ENCODE data around the gene RASL11A.

DNA sequence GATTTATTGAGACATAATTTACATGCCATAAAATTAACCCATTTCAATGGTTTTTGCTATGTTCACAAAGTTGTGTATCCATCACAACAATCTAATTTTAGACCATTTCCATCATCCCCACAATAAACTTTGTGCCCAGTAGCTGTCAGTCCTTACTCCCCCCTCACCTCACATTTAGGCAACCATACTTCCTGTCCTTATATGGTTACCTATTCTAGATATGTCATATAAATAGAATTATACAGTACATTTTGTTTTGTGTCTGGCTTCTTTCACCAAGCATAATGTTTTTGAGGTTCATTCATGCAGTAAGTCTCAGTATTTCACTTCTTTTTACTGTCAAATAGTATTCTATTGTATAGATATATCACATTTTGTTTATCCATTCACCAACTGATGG, 42.5 kb upstream of the RASL11A start:
- TF ChIP-seq, protein P1, sequence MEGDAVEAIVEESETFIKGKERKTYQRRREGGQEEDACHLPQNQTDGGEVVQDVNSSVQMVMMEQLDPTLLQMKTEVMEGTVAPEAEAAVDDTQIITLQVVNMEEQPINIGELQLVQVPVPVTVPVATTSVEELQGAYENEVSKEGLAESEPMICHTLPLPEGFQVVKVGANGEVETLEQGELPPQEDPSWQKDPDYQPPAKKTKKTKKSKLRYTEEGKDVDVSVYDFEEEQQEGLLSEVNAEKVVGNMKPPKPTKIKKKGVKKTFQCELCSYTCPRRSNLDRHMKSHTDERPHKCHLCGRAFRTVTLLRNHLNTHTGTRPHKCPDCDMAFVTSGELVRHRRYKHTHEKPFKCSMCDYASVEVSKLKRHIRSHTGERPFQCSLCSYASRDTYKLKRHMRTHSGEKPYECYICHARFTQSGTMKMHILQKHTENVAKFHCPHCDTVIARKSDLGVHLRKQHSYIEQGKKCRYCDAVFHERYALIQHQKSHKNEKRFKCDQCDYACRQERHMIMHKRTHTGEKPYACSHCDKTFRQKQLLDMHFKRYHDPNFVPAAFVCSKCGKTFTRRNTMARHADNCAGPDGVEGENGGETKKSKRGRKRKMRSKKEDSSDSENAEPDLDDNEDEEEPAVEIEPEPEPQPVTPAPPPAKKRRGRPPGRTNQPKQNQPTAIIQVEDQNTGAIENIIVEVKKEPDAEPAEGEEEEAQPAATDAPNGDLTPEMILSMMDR (IDR thresholded peaks at IDR 0.05): no peak
- no peak for TF ChIP-seq POLR2A (IDR thresholded peaks at IDR 0.05)

Measured in stomach (tissue), 4 donors.